Measurements from ENCODE around the gene SYF2.
"Not testable (repeated sequence)": the region's sequence is repeated elsewhere in the genome, so short reads cannot be mapped to it uniquely, and the experiment has no call there.

The SYF2 gene

GRCh38 chr1:25238046-25238445, 5.7 kb upstream of the SYF2 start:
- CTCF ChIA-PET: no interaction called here

DNA sequence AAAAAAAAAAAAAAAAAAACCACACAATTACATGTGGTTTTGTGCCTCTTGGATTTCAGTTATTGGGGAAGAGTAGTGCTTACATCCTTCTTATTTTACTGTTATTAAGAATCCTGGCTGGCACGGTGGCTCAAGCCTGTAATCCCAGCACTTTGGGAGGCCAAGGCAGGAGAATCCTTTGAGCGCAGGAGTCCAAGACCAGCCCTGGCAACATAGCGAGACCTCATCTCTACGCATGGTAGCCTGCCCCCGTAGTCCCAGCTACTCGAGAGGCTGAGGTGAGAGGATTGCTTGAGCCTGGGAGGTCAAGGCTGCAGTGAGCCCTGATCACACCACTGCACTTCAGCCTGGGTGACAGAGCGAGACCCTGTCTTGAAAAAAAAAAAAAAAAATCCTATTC, 4.0 kb upstream of the SYF2 start:
- POLR2A ChIA-PET: interaction anchor here (0.6 to 2.2 kb wide), 5 partner anchors 11 to 551 kb away, joined by 3 to 8 read pairs (median 4); partner anchors contain the start of gene RSRP1
- CTCF ChIA-PET; H3K9me3 ChIP-seq (ENCODE audit: control insufficient read depth, insufficient read depth, low read depth, low read length); H3K4me1 ChIP-seq (ENCODE audit: control insufficient read depth, insufficient read depth, low read length); H3K4me3 ChIP-seq (ENCODE audit: low read depth, low read length); H3K27ac ChIP-seq (ENCODE audit: extremely low read depth, low read depth, low read length): not testable (repeated sequence)
- TF ChIP-seq, protein P1, sequence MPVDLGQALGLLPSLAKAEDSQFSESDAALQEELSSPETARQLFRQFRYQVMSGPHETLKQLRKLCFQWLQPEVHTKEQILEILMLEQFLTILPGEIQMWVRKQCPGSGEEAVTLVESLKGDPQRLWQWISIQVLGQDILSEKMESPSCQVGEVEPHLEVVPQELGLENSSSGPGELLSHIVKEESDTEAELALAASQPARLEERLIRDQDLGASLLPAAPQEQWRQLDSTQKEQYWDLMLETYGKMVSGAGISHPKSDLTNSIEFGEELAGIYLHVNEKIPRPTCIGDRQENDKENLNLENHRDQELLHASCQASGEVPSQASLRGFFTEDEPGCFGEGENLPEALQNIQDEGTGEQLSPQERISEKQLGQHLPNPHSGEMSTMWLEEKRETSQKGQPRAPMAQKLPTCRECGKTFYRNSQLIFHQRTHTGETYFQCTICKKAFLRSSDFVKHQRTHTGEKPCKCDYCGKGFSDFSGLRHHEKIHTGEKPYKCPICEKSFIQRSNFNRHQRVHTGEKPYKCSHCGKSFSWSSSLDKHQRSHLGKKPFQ (tag by site-specific recombination; IDR thresholded peaks at IDR 0.05): 0 out of 2 replicates have a peak, but pooled peaks have one; percentile 26
- peaks cover 0 to 17% of the 10 kb centered on the region in 2 experiments; a peak in 2 of 3 replicates for H3K36me3 ChIP-seq (ENCODE audit: control insufficient read depth in 2 of 2, insufficient read depth in 1 of 2, low read length in 2 of 2)

More at GRCh38 chr1:25238046-25238445, 5.7 kb upstream of the SYF2 start:
- Histone ChIP-seq H3K4me1 (ENCODE audit: control insufficient read depth, insufficient read depth, low read length) (peaks cover 6% of the 10 kb centered on the region; the same call in 1 of the 2 replicates), H3K36me3 (ENCODE audit: control insufficient read depth in 2 of 2, insufficient read depth in 1 of 2, low read length in 2 of 2) (peaks cover 15 to 35% of the 10 kb centered on the region in 2 experiments), H3K27ac (ENCODE audit: extremely low read depth, low read depth, low read length) (no peak overlapping the region), H3K9me3 (ENCODE audit: control insufficient read depth, insufficient read depth, low read depth, low read length) (no peaks in the 10 kb centered on the region), H3K4me3 (ENCODE audit: low read depth, low read length) (no peak overlapping the region)
- POLR2A ChIA-PET: no interaction called here
- no peak for TF ChIP-seq ZNF585B (tag by site-specific recombination; IDR thresholded peaks at IDR 0.05)
- TF ChIP-seq, protein P2, sequence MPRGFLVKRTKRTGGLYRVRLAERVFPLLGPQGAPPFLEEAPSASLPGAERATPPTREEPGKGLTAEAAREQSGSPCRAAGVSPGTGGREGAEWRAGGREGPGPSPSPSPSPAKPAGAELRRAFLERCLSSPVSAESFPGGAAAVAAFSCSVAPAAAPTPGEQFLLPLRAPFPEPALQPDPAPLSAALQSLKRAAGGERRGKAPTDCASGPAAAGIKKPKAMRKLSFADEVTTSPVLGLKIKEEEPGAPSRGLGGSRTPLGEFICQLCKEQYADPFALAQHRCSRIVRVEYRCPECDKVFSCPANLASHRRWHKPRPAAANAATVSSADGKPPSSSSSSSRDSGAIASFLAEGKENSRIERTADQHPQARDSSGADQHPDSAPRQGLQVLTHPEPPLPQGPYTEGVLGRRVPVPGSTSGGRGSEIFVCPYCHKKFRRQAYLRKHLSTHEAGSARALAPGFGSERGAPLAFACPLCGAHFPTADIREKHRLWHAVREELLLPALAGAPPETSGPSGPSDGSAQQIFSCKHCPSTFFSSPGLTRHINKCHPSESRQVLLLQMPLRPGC (tag by site-specific recombination; IDR thresholded peaks at IDR 0.05): no peak
- TF ChIP-seq ZXDB (tag by site-specific recombination; IDR thresholded peaks at IDR 0.05): no peak
- TF ChIP-seq ZNF560 (tag by site-specific recombination; IDR thresholded peaks at IDR 0.05; ENCODE audit: borderline replicate concordance): no peak
- TF ChIP-seq ZNF239 (tag by site-specific recombination; IDR thresholded peaks at IDR 0.05): no peak
- TF ChIP-seq, protein P3, sequence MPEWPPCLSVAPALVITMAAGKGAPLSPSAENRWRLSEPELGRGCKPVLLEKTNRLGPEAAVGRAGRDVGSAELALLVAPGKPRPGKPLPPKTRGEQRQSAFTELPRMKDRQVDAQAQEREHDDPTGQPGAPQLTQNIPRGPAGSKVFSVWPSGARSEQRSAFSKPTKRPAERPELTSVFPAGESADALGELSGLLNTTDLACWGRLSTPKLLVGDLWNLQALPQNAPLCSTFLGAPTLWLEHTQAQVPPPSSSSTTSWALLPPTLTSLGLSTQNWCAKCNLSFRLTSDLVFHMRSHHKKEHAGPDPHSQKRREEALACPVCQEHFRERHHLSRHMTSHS (tag by site-specific recombination; IDR thresholded peaks at IDR 0.05): no peak
- TF ChIP-seq, protein P4, sequence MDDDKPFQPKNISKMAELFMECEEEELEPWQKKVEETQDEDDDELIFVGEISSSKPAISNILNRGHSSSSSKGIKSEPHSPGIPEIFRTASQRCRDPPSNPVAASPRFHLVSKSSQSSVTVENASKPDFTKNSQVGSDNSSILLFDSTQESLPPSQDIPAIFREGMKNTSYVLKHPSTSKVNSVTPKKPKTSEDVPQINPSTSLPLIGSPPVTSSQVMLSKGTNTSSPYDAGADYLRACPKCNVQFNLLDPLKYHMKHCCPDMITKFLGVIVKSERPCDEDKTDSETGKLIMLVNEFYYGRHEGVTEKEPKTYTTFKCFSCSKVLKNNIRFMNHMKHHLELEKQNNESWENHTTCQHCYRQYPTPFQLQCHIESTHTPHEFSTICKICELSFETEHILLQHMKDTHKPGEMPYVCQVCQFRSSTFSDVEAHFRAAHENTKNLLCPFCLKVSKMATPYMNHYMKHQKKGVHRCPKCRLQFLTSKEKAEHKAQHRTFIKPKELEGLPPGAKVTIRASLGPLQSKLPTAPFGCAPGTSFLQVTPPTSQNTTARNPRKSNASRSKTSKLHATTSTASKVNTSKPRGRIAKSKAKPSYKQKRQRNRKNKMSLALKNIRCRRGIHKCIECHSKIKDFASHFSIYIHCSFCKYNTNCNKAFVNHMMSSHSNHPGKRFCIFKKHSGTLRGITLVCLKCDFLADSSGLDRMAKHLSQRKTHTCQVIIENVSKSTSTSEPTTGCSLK (tag by site-specific recombination; IDR thresholded peaks at IDR 0.05): no peak
- TF ChIP-seq, protein P5, sequence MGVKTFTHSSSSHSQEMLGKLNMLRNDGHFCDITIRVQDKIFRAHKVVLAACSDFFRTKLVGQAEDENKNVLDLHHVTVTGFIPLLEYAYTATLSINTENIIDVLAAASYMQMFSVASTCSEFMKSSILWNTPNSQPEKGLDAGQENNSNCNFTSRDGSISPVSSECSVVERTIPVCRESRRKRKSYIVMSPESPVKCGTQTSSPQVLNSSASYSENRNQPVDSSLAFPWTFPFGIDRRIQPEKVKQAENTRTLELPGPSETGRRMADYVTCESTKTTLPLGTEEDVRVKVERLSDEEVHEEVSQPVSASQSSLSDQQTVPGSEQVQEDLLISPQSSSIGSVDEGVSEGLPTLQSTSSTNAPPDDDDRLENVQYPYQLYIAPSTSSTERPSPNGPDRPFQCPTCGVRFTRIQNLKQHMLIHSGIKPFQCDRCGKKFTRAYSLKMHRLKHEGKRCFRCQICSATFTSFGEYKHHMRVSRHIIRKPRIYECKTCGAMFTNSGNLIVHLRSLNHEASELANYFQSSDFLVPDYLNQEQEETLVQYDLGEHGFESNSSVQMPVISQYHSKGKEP (tag by site-specific recombination; IDR thresholded peaks at IDR 0.05): no peak
- no peak for TF ChIP-seq ZNF37A (tag by site-specific recombination; IDR thresholded peaks at IDR 0.05)
- TF ChIP-seq ZNF580 (tag by site-specific recombination; IDR thresholded peaks at IDR 0.05): no peak

DNA sequence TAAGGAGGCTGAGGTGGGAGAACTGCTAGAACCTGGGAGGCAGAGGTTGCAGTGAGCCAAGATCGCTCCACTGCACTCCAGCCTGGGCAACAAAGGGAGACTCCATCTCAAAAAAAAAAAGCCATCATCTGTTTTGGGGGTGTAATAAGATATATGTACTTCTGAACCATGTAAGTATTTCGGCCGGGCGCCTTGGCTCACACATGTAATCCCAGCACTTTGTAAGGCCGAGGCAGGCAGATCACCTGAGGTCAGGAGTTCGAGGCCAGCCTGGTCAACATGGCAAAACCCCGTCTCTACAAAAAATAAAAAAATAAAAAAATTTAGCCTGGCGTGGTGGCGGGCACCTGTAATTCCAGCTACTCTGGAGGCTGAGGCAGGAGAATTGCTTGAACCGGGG, 3.1 kb upstream of the SYF2 start:
- H3K27ac ChIP-seq (ENCODE audit: extremely low read depth, low read depth, low read length); CTCF ChIA-PET: not testable (repeated sequence)
- POLR2A ChIA-PET: interaction anchor here (0.6 to 2.2 kb wide), 6 partner anchors 12 to 552 kb away, joined by 3 to 8 read pairs (median 4); partner anchors contain the start of gene RSRP1

More for the DNA sequence above, 3.1 kb upstream of the SYF2 start:
- H3K4me3 ChIP-seq (ENCODE audit: low read depth, low read length); H3K4me1 ChIP-seq (ENCODE audit: control insufficient read depth, insufficient read depth, low read length); H3K9me3 ChIP-seq (ENCODE audit: control insufficient read depth, insufficient read depth, low read depth, low read length): not testable (repeated sequence)
- peaks cover 6 to 18% of the 10 kb centered on the region in 2 experiments for H3K36me3 ChIP-seq (ENCODE audit: control insufficient read depth in 2 of 2, insufficient read depth in 1 of 2, low read length in 2 of 2)

Measured in HEK293 (cell line).